H1 (cell line): Measurements from ENCODE around the gene CPNE5. TPM values are rescaled to one million over a fixed set of nuclear protein-coding genes. Genes with fewer than 3 reads are reported as not detected.

Source experiments
- TAF1 ChIP-seq: IDR thresholded peaks from 2 replicates; pipeline ENCODE4 v1.6.1; 2011; ENCODE audit warnings: mild to moderate bottlenecking, low read depth, low read length
- polyA plus RNA-seq, 7 experiments: library from polyadenylated mRNA; depleted of rRNA in 3 of 7; stranded (reverse) in 5 of 7; unstranded in 2 of 7; fragments of >200 nt in 5 of 7; fragments of 200-250 nt in 2 of 7; gene quantifications; 1 replicate in 5 of 7; 2 replicates in 1 of 7; 4 replicates in 1 of 7; pipeline versions ENCODE4 v1.2.1 to v1.2.3, GENCODE V29; 2011 to 2013; ENCODE audit warnings: missing spikeins in 2 of 7, mixed read lengths in 2 of 7
- total RNA-seq: library from RNA; stranded (reverse); fragmentation: NEBNext Ultra II Directional; extraction: Animal tissue kit (Norgen Biotek cat#: 25700); gene quantifications from 2 replicates; pipeline ENCODE4 v1.2.1, GENCODE V29; 2021

The CPNE5 gene
- total and polyA plus RNA-seq, 2 of the 8 experiments (the other 6 are each of a cell fraction or from before 2014, with no cell fraction given): 0.88 to 1.8 TPM

- no peak for TF ChIP-seq TAF1
These were observed 111.7 kb downstream of the CPNE5 start (continued) for GRCh38 chr6:36727505-36728021.
